Mucosa of gallbladder (tissue), 1 donor: ENCODE data around the gene DNAH17. TPM values are rescaled to one million over a fixed set of nuclear protein-coding genes. Genes with fewer than 3 reads are reported as not detected.

Source experiments
- DNase-seq: peaks from one replicate; pipeline ENCODE4 v3.0.0-alpha.2; 2020; ENCODE audit warnings: low spot score
- total RNA-seq: library from RNA; stranded (reverse); gene quantifications from one replicate; pipeline ENCODE4 v1.2.1, GENCODE V29; 2021
- donor health status: DM: no; HTN: no; CAD: no.

Gene DNAH17
- total RNA-seq, 1 donor from 2014 or later = not detected

DNA sequence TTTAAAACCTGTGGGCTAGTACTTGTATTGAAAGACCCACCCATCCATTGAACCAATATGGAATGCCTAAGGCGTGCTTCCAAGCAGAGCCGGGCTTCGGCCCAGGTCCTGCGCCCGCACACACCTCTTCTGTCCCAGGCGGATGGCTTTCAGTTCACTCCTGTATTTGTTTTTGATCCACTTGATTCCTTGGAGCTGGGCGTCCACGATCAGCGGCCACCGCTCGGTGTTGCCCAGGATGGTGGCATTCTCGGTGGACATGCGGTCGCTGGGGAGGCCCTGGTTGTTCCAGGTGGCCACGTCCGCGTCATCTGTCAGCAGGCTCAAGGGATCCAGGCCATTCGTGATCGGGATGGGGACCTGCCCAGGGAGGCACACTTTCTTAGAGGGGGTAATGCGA lies 122.8 kb downstream of the DNAH17 start:
- DNase-seq = no peak

DNA sequence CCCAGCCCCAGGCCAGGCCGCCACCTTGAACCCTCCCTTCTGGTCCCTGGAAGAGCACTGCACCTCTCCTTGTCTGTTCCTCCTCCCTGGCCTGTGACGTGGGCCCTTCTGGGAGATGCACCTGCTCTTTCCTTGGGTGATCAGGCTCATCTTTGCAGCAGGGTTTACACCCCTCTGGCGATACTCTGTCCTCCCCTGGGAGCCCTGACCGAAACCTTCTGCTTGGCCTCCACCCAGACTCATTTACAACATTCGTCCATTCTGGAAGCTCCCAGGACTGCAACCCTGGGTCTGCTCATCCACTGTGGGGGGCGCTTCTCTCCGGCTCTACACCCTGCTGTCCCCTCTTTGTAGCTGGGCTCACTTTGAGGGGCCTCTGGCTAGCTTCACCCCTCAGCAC lies 125.4 kb downstream of the DNAH17 start:
- DNase-seq = no peak

DNA sequence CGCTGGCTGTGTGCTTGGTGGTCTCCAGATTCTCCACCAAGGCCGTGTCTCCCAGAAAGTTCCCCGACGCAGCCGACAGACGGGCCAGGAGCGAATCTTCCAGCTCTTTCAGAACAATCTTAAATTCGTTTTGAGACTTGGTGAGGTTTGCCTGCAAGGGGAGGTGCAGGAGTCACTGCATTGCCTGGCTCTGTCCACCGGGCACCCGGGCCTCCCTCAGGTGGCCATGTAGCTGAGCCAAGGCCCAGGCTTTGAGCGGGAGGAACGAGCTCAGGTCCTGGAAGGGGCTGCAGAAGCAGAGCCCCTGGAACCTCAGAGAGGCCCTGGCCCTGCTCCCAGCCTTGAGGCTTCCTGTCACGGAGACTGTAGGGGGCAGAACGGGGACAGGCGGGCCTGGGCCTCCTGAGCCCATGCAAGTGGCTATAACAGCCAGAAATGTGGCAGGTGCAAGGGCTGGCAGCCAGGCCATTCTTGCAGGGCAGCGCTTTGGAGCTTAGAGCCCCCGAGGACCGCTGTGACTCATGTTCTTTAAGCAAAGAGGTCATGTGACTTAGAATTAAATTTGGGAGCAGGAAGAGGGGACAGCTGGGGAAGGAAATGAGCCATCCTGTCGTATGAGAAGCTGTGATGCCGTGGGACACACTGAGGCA lies 126.4 kb downstream of the DNAH17 start:
- no peak for DNase-seq

DNA sequence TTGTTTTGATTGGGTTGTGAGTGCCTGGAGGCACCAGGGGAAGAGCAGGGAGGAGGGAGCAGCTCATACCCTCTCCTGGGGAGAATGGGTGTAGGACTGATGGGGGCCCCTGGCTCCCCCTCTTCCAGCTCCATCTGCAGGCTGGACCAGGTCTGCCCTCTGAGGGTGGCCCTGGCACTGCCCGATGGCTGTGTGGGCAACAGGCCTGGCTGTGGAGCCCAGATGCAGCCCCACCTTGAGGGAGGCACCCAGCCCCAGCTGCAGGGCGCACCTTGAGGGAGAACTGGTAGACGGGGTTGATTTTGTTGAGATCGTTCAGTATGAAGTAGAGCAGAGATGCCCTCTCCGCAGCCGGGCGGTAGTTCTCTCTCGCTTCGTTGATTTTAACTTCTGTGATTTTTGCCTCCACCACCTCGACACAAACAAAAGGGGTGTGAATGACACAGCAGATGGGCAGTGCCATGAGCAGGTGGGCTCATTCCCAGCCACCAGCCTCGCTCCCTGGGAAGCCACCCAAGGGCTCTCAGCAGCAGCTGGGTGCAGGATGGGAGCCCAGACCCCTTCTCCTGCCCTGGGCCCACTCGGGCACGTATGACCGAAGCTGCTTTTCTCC lies 127.1 kb downstream of the DNAH17 start:
- DNase-seq = no peak

DNA sequence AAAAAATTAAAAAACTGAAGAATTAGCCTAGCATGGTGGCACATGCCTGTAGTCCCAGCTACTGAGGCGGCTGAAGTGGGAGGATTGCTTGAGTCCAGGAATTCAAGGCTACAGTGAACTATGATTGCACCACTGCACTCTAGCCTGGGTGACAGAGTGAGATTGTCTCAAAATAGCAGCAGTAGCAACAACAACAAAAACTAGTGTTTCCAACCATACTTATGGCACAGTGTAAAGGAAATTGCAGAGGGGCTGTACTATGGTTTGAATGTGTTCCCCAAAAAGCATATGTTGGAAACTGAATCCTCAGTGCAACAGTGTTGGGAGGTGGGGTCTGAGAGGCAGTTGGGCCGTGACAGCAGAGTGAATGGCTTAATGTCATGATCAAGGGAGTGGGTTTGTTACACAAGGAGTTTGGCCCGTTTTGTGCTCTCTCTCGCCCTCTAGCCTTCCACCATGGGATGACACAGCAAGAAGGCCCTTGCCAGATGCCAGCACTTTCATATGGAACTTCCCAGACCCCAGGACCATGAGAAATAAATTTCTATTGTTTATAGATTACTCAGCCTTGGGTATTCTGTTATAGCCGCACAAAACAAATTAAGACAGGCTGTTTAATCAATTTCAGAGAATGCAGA lies 128.7 kb downstream of the DNAH17 start:
- no peak for DNase-seq

DNA sequence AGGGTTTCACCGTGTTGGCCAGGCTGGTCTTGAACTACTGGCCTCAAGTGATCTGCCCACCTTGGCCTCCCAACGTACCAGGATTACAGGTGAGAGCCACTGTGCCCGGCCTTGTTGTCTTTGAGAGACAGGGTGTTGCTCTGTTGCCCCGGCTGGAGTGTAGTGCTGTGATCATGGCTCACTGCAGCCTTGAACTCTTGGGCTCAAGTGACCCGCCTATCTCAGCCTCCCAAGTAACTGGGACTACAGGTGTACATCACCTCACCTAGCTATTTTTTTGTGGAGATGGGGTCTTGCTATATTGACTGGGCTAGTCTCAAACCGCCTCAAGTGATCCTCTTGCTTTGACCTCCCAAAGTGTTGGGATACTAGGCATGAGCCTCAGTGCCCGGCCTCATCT lies 130.4 kb downstream of the DNAH17 start:
- DNase-seq = no peak

DNA sequence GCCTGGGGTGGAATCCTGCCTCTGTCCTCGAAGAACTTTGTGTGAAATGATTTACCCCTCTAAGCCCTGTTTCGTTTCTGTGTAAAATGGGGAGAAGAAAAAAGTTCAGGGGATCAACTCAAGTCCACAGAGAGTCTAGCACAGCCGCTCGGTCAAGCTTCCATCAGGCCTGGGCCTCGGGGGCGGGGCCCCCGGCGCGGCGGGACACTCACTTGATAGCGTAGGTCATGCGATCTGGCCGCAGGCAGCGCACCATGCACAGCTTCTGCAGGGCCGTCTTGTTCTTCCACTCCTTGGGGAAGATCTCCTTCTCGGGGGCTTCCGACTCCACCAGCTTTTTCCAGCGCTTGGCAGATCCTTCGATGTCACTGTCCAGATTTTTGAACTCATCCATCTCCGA lies 132.8 kb downstream of the DNAH17 start:
- DNase-seq = no peak

DNA sequence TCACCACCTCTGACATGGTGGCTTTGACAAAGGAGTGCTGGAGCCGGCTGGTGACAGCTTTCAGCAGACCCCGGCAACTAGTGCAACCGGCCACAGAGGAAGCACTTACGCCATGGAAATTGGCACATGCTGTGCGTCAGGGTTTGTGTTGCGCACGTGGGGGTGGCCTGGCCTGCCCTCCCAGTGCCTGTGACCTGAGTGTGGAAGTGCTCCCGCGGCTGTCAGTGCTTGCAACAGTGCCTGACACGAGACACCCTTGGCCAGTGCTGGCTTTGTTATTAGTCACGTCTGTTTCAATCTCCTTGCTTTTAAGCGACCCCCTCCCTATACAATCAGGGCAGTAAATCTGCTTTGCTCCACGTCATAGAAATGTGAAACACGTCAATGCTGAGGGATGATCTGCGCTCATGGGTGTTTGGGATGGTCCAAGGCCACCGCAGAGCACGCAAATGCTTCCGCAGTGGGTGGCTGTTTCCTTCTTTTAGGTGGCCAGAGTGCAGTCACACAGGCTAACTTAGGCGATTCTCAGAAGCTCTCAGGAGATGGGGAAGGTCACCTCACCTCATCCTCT lies 134.5 kb downstream of the DNAH17 start:
- DNase-seq = peak; percentile 64

DNA sequence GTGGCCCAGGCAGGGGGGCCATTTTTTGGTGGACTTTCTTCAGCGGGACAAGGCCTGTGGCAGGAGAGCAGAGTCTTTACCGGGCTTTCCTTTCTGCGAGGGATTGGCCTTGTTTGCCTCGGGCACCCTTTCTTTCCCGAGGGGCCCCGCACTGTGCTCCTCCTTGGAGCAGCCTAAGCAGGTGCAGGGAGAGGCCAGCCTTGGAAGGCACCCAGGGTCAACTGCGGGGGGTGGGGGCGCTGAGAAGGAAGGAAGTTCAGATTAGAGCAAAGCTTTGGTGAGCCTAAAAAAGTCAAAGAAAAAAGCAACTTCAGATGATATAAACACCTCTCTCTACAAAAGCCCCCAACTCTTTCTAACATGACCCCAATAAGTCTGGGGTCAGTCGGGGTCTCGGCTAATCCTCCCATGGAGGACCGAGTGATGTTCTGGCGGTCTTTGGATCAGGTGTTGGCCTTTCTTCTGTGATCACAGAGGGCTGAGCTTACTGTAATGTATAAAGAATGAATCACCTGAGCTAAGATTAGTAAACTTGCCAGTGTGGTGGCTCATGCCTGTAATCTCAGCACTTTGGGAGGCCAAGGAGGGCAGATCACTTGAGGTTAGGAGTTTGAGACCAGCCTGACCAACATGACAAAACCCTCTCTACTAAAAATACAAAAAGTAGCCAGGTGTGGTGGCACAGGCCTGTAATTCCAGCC lies 135.8 kb downstream of the DNAH17 start:
- no peak for DNase-seq

DNA sequence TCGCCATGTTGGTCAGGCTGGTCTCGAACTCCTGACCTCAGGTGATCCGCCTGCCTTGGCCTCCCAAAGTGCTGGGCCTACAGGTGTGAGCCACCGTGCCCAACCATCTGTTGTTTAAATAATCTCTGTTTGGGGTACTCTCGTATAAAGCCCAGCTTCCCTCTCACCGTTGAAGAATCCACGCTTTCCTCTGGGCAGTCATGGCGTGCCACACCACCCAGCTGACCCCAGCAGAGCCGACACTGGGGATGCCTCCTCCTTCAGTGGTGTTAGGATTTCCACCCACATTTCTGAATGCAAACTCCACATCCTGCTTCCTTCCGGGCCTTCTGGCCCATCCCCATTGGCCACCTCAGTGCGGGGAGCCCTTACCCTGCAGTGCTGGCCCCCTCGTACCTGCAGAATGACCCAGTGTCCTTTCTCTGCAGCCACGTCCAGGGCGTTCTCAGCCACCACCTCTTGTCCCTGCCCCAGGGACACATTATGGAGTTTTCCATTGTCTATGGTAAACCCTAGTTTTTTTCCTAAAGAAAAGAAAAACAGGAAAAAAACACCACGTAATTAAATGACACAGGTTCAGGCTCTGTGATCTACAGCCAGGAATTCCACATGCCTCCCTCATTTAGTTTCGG lies 138.4 kb downstream of the DNAH17 start:
- no peak for DNase-seq

DNA sequence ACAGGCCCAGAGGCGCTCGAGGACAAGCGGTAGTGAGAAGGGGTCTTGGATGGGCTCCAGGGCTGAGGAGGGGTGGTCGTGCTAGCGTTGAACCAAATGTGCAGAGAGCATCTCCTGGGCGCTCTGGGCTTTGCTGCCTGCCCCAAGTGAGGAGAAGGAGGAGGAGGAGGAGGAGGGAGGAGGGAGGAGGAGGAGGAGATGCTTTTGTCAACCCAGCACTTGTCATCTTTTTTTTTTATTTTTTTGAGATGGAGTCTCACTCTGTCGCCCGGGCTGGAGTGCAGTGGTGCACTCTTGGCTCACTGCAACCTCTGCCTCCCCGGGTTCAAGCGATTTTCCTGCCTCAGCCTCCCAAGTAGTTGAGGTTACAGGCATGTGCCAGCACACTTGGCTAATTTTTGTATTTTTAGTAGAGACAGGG lies 138.9 kb downstream of the DNAH17 start:
- no peak for DNase-seq

DNA sequence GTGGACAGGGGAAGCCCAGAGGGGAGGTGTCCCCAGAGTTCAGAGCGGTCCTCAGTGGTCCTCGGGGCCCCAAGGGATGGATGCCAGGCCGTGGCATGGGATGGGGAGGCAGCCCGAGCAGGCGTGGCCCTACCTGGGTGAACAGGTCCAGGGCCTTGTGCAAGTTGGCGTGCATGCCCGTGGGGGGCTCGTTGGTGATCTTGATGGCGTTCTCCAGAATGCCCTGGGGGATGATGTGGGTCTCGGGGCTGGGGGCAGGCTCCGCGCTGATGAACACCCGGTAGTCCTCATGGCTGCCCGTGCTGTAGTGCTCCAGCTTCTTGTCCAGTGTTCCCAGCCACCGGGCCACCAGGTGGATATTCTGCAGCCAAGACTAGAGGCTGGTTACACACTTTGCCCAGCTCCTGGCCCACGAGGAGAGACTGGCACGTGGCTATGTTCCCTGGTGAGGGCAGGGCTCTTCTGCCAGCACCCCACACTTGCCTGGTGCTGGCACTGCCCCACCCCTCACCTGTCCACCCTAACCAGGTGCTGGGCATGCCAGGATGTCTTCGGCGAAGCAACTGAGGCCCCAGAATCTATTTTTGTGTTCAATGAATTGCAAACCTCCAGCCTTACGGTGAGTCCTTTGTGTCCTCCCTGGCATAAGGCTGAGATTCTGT lies 139.6 kb downstream of the DNAH17 start:
- DNase-seq = no peak

DNA sequence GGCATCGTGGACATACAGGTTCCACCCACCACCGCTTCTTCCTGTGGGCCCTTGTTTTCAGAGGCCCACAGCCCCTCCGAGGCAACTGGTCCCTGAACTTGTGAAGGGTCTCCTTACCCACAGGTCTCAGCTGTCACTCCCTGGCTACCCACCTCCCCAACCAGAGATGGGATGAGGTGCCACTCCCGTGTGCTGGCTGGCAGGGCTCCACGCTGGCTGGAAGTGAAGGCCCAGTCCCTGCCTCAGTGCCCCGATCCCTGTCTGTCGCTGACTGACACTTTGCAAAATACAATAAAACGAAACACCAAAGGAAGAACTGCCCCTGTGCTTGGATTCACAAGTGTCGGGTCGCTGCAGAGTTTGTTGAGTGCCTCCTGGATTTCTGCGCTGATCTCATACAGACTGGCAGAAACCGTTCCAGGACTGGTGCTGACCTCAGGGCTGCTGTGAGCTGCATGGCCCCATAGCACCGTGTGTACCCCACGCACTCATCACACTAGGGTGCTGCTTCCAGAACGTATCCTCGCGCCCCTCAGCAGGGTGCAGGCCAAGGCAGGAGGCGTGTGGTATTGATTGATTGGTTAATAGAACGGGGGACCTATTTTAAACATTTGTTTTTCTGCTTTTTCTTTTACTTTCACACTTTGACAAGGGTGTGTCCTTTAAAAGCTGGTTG lies 141.7 kb downstream of the DNAH17 start:
- no peak for DNase-seq

DNA sequence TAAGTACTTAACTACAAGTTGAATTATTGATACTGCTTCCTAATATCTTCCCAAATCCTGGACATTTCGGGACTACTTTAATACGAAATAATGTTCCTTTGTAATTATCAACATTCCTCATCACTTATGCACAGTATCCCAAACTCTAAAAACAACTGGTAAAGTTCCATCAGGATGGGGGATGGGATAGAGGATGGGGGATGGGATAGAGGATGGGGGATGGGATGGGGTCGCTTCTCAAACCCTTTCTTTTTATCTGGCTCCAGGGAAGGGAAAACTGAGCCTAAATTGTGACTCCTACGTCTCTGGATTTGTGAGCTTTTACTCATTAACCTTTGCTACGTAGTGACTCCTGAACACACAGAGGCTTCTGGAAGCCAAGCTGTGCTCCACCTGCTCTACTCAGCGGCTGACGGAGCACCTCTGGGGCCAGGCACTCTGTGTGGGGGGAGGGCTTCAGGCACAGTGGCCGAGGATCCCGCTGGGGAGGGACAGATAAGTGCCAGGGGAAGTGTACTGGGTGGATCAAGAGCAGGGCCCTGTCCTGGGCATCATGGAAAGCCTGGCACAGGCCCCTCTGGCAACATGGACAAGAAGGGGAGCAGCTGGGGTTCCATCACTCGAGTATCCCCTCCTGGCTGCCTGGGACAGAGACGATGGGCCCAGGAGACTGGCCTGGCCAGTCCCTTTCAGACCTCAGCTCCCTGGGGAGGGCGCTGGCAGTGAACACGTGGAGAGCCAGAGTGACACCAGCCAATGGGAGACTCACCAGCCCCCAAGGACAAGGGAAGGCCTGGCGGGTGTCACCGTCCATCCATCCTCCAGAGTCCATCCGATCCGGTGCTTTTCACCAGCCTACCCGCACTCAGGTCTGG lies 142.5 kb downstream of the DNAH17 start:
- no peak for DNase-seq

DNA sequence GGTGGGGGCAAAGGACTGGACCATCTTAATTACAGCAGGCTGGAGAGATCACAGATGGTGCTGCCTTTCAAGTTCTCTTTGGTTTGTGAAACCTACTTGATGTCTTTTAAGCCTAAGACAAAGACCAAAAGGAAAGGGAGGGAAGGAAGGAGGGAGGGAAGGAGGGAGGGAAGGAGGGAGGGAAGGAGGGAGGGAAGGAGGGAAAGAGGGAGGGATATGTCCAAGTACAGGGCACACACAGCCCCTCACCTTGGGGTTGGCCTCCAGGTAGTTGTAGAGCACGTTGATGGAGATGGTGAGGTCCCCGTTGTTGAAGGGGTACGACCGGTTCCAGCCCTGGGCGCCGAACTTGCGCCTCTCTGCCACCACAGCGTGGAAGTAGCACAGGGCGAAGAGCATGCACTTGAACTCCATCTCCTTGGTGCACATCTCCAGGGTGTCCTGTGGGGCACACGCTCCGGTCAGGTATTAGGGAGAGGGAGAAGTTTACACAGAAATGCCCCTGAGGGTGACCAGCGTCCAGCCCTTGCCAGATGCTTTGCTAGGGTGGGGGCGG lies 143.3 kb downstream of the DNAH17 start:
- no peak for DNase-seq

DNA sequence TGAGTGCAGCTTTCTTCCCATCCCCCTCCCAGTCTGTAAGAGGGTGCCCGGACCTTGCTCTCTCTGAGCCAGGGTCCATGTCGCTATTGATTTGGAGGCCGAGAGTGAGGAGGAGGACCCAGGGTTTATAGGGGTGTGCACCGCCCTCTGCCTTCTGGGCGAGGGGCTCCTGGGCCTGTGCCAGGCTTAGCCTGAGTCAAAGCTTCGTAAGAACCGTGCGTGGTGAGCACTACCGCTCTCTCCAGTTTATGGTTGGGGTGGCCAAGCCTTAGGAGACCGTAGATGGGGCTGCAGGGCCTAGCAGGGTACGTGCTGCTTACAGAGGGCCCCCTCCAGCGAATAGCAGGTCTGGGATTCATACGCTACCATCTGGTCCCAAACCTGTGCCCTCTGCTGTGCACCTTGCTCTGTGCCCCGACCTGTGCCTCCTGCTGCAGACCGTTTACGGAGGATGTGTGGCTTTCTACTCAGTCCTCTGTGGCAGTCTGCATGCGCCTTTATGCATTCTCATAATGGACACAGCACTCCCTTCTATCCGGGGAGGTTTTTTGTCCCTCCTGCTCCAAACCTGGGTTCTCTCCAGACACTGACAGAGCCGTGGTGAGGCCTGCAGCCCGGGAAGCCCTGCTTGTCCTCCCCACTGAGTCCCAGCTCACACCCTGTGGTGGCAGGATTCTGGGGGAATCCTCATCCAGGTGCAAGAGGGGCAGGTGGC lies 144.0 kb downstream of the DNAH17 start:
- DNase-seq = no peak

DNA sequence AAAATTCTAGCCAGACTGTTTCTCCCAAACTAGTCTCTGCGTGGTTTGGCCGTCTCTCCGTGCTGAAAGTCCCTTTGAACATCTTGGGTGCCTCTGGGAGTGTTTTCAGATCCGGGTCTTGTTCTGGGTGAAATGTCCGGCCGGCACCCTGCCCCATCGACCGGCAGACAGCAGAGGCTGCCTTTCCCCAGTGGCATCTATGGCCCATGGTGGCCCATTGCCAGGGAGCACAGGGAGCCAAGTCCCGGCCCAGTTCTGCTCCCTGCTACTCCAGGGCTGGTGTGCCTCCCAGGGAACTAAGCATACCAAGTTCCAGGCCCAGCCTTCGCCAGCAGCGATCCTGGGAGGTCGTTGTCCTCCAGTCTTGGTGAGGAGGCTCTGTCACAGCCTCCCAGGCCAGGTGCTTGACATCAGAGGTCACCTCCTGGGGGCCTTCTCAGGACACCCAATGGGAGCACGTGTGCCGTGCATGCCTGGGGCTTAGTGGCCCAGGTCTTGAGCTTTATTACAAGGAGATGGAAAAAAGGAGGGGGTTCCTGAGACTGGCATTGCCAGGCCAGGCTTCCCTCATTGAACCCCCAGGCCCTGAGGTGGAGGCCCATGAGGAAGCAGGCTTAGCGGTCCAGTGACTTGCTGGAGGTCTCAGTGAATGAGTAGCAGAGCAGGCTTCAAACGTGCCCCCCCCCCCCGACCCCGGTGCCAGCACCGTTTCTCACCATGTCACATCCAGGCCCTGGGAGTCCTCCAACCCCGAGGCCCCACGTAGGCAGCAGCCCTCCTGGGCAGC lies 144.8 kb downstream of the DNAH17 start:
- no peak for DNase-seq

DNA sequence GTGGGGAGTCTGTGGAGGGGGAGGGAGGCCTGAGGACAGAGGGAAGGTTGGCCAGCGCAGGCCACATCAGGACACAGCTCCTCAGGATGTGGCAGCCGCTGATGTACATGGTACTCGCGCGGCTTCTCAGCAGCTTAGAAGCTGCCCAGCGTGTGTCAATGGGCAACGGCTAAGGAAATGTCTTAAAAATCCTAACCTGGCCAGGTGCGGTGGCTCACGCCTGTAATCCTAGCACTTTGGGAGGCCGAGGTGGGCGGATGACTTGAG lies 145.6 kb downstream of the DNAH17 start:
- no peak for DNase-seq
